K562 (cell line): ENCODE results near the gene IL27RA. TPM values are rescaled to one million over a fixed set of nuclear protein-coding genes. Genes with fewer than 3 reads are reported as not detected.

Source experiments
- ATAC-seq: fragments of 200-7000 bp; cut with Tn5 transposase; 3 replicates; pipeline ENCODE4 v1.9.1; 2020; ENCODE audit warnings: moderate library complexity
- BruUV-seq: library from RNA; stranded (reverse); fragments of 400-500 nt; replicated peaks from 2 replicates; lab custom pipeline; 2021; lab: Mats Ljungman, UMichigan
- CTCF ChIA-PET: fragments of 300-600 bp; formaldehyde crosslinking; extraction: SDS; loops from one replicate; lab custom pipeline; 2021; ENCODE audit warnings: low intra/inter-chr PET ratio; lab: Yijun Ruan, JAX
- POLR2A ChIA-PET: fragments of 300-600, 350-650 bp; sonication (Branson Sonifier 250); formaldehyde crosslinking; extraction: SDS; loops from one replicate; lab custom pipeline; 2021; ENCODE audit warnings: antibody characterized with exemption, inconsistent platforms; lab: Yijun Ruan, JAX
- DNase-seq, 4 experiments: peaks; one replicate each; pipeline versions ENCODE4 v3.0.0 to v3.0.0-alpha.2; 2011 to 2018; ENCODE audit warnings: low spot score in 3 of 4, mixed read lengths in 3 of 4; ENCODE audit errors: extremely low read depth in 1 of 4
- FAIRE-seq: peaks from 2 replicates; lab custom pipeline; 2011; peaks lifted over from hg19 to GRCh38; lab: Jason Lieb, UNC
- H2AFZ ChIP-seq: 2 replicates; pipeline ENCODE4 v1.6.0; 2011; ENCODE audit warnings: low read depth, low read length, control low read depth, inconsistent platforms
- H3K27ac ChIP-seq: fragments of 200-600 bp; 3 replicates; pipeline ENCODE4 v1.8.0; 2011; ENCODE audit warnings: low read depth, mild to moderate bottlenecking, control low read depth, inconsistent platforms, low read length, moderate library complexity, mixed read lengths; ENCODE audit errors: extremely low read depth
- H3K27me3 ChIP-seq, 2 experiments: fragments of 300-600 bp in 1 of 2; 2 replicates in 1 of 2; 3 replicates in 1 of 2; pipeline versions ENCODE4 v1.6.0 to v1.8.0; 2011; ENCODE audit warnings: inconsistent platforms in 2 of 2, low read length in 2 of 2, mild to moderate bottlenecking in 1 of 2, mixed read lengths in 1 of 2, moderate library complexity in 1 of 2; ENCODE audit not compliant: control insufficient read depth in 2 of 2, insufficient read depth in 2 of 2
- H3K36me3 ChIP-seq: fragments of 300-600 bp; 3 replicates; pipeline ENCODE4 v1.8.0; 2011; ENCODE audit warnings: mild to moderate bottlenecking, low read length, inconsistent platforms; ENCODE audit not compliant: control insufficient read depth, insufficient read depth
- H3K4me1 ChIP-seq, 2 experiments: fragments of 200-600 bp in 1 of 2; replicated peaks in 1 of 2; 2 replicates in 1 of 2; 3 replicates in 1 of 2; pipeline versions ENCODE4 v1.5.1 to v1.8.0; 2011; ENCODE audit warnings: inconsistent platforms in 2 of 2, low read length in 2 of 2, mild to moderate bottlenecking in 1 of 2, mixed read lengths in 1 of 2, moderate library complexity in 1 of 2; ENCODE audit not compliant: control insufficient read depth in 2 of 2, insufficient read depth in 2 of 2
- H3K4me2 ChIP-seq: 2 replicates; pipeline ENCODE4 v1.6.1; 2011; ENCODE audit warnings: low read length, control low read depth, inconsistent platforms, mixed read lengths; ENCODE audit not compliant: insufficient read depth
- H3K4me3 ChIP-seq: fragments of 200-600 bp; sonication (generic), shearing (Covaris generic); 2 replicates; pipeline ENCODE4 v1.5.1; 2016; ENCODE audit warnings: control low read depth, inconsistent platforms
- H3K79me2 ChIP-seq: fragments of 200-600 bp; 3 replicates; pipeline ENCODE4 v1.8.0; 2011; ENCODE audit warnings: low read length, inconsistent platforms; ENCODE audit not compliant: control insufficient read depth, insufficient read depth
- H3K9ac ChIP-seq, 2 experiments: 2 replicates each; pipeline versions ENCODE4 v1.6.0 to v1.6.1; 2011; ENCODE audit warnings: low read depth in 2 of 2, low read length in 2 of 2, control low read depth in 1 of 2, inconsistent platforms in 1 of 2, mild to moderate bottlenecking in 1 of 2, mixed read lengths in 1 of 2; ENCODE audit not compliant: insufficient read depth in 1 of 2
- H3K9me1 ChIP-seq: one replicate; pipeline ENCODE4 v1.6.0; 2011; ENCODE audit warnings: inconsistent platforms, mild to moderate bottlenecking, low read length, moderate library complexity; ENCODE audit not compliant: control insufficient read depth, insufficient read depth
- H3K9me3 ChIP-seq: replicated peaks from 2 replicates; pipeline ENCODE4 v1.5.1; 2011; ENCODE audit warnings: low read depth, low read length, inconsistent platforms; ENCODE audit not compliant: control insufficient read depth, insufficient read depth
- H4K20me1 ChIP-seq: replicated peaks from 2 replicates; pipeline ENCODE4 v1.6.1; 2011; ENCODE audit warnings: low read length, inconsistent platforms, mixed read lengths; ENCODE audit not compliant: control insufficient read depth, insufficient read depth
- HDAC2 ChIP-seq: fragments of 450-650 bp; IDR thresholded peaks from 2 replicates; pipeline ENCODE4 v1.6.1; 2016; ENCODE audit warnings: mild to moderate bottlenecking
- HINFP ChIP-seq: fragments of 450-650 bp; conservative IDR thresholded peaks from 2 replicates; pipeline ENCODE4 v1.6.1; 2016; ENCODE audit warnings: missing genetic modification characterization, low read depth, mild to moderate bottlenecking, control low read depth, missing compliant biosample characterization
- ID3 ChIP-seq, 2 experiments: fragments of 250-450 bp in 1 of 2; fragments of 450-650 bp in 1 of 2; sonication (Bioruptor Pico) in 1 of 2; IDR thresholded peaks; 2 replicates each; pipeline versions ENCODE4 v1.6.1 to v1.8.0; 2016 to 2021; ENCODE audit warnings: mild to moderate bottlenecking in 2 of 2, moderate library complexity in 2 of 2, missing compliant biosample characterization in 1 of 2, missing genetic modification characterization in 1 of 2
- MAX ChIP-seq: sonication (generic); formaldehyde crosslinking; IDR thresholded peaks from 2 replicates; pipeline ENCODE4 v1.9.0; 2022; ENCODE audit warnings: mild to moderate bottlenecking, missing genetic modification reagents
- TAF7 ChIP-seq: fragments of 450-650 bp; IDR thresholded peaks from 2 replicates; pipeline ENCODE4 v1.6.1; 2016; ENCODE audit warnings: missing genetic modification characterization, missing compliant biosample characterization
- ZBTB17 ChIP-seq: fragments of 450-650 bp; formaldehyde crosslinking; IDR thresholded peaks from 2 replicates; pipeline ENCODE4 v1.4.0; 2020; ENCODE audit warnings: mild to moderate bottlenecking
- ZNF583 ChIP-seq: fragments of 250-450 bp; sonication (Bioruptor Pico); IDR thresholded peaks from 2 replicates; pipeline ENCODE4 v1.4.0; 2020
- ZNF766 ChIP-seq: fragments of 200-800 bp; sonication (Bioruptor generic); conservative IDR thresholded peaks from 2 replicates; pipeline ENCODE4 v1.6.1; 2016; ENCODE audit warnings: missing genetic modification characterization, missing compliant biosample characterization
- WGBS: fragments of 100-300 bp; shearing (Covaris generic); methylation state at CpG from one replicate; pipeline ENCODE4 v1.1.6; 2016; ENCODE audit warnings: low coverage, mixed read lengths; ENCODE audit not compliant: insufficient coverage; ENCODE audit errors: missing lambda C conversion rate; 5-methylcytosine and 5-hydroxymethylcytosine counted together
- in situ Hi-C: fragments of 300-500 bp; cut with MboI; formaldehyde crosslinking; loops from 4 replicates; pipeline ENCODE4 v1.15.0; 2018; ENCODE audit warnings: inconsistent platforms, mixed read lengths
- intact Hi-C: fragments of 100-400 bp; cut with micrococcal nuclease; formaldehyde crosslinking; loops from 2 replicates; pipeline ENCODE4 v1.14.2; 2022
- polyA plus RNA-seq, 8 experiments: library from polyadenylated mRNA; depleted of rRNA in 4 of 8; stranded (reverse) in 5 of 8; unstranded in 3 of 8; fragments of >200 nt; fragmentation: Nextera tagmentation in 2 of 8; fragmentation: Illumina TruSeq in 1 of 8; extraction: Ambion mirVana in 2 of 8; extraction: Trizol in 1 of 8; gene quantifications; 2 replicates each; pipeline versions ENCODE4 v1.2.1 to v1.2.3, GENCODE V29; 2011 to 2014; ENCODE audit warnings: inconsistent platforms in 1 of 8, missing spikeins in 1 of 8
- total RNA-seq, 7 experiments: library from RNA; depleted of rRNA in 6 of 7; stranded (reverse); fragments of >200 nt in 6 of 7; fragmentation: Illumina TruSeq in 2 of 7; extraction: Trizol in 2 of 7; gene quantifications; 2 replicates each; pipeline versions ENCODE4 v1.2.1 to v1.2.3, GENCODE V29; 2011 to 2021; ENCODE audit warnings: low replicate concordance in 1 of 7
- TF ChIP-seq, protein P1 (sequence below): fragments of 250-450 bp; sonication (Bioruptor Pico); IDR thresholded peaks from 2 replicates; pipeline ENCODE4 v1.5.0; 2020; ENCODE audit warnings: mild to moderate bottlenecking
- TF ChIP-seq, protein P2 (sequence below): IDR thresholded peaks from 2 replicates; pipeline ENCODE4 v1.6.1; 2014; ENCODE audit warnings: antibody characterized with exemption

Gene IL27RA
- total and polyA plus RNA-seq, 9 of the 15 experiments (the other 6 are each of a cell fraction or from before 2014, with no cell fraction given): 1.9 to 15.9 (median 12.0) TPM

DNA sequence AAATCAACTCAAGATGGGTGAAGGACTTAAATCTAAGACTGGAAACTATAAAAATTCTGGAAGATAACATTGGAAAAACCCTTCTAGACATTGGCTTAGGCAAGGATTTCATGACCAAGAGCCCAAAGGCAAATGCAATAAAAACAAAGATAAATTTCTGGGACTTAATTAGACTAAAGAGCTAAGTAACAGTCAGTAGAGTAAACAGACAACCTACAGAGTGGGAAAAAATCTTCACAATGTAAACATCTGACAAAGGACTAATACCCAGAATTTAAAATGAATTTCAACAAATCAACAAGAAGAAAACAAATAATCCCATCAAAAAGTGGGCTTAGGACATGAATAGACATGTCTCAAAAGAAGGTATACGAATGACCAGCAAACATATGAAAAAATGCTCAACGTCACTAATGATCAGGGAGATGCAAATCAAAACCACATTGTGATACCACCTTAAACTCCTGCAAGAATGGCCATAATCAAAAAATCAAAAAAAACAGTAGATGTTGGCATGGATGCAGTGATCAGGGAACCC is 19.1 kb upstream of the IL27RA start:
- H3K4me1 ChIP-seq: peaks cover 17 to 23% of the 10 kb centered on the region in 2 experiments
- intact Hi-C loops (no loop called here), in situ Hi-C loops (no loop called here)
- H3K9me3 ChIP-seq: no peaks in the 10 kb centered on the region
- H3K4me3 ChIP-seq: no peak overlapping the region
- no peak for TF ChIP-seq MAX (CRISPR knock-in tag)
- TF ChIP-seq TAF7 (tag): no peak
- TF ChIP-seq ID3 (CRISPR knock-in tag; IDR thresholded peaks at IDR 0.05): no peak
- TF ChIP-seq ID3 (tag; IDR thresholded peaks at IDR 0.05): no peak
- no peak for TF ChIP-seq HDAC2
- TF ChIP-seq HINFP (tag): no peak
- no peak for TF ChIP-seq ZNF583 (CRISPR knock-in tag)
- TF ChIP-seq, protein P1, sequence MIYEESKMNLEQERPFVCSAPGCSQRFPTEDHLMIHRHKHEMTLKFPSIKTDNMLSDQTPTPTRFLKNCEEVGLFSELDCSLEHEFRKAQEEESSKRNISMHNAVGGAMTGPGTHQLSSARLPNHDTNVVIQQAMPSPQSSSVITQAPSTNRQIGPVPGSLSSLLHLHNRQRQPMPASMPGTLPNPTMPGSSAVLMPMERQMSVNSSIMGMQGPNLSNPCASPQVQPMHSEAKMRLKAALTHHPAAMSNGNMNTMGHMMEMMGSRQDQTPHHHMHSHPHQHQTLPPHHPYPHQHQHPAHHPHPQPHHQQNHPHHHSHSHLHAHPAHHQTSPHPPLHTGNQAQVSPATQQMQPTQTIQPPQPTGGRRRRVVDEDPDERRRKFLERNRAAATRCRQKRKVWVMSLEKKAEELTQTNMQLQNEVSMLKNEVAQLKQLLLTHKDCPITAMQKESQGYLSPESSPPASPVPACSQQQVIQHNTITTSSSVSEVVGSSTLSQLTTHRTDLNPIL (CRISPR knock-in tag): no peak
- TF ChIP-seq ZBTB17 (CRISPR knock-in tag): no peak
- no peak for TF ChIP-seq ZNF766
- TF ChIP-seq, protein P2, sequence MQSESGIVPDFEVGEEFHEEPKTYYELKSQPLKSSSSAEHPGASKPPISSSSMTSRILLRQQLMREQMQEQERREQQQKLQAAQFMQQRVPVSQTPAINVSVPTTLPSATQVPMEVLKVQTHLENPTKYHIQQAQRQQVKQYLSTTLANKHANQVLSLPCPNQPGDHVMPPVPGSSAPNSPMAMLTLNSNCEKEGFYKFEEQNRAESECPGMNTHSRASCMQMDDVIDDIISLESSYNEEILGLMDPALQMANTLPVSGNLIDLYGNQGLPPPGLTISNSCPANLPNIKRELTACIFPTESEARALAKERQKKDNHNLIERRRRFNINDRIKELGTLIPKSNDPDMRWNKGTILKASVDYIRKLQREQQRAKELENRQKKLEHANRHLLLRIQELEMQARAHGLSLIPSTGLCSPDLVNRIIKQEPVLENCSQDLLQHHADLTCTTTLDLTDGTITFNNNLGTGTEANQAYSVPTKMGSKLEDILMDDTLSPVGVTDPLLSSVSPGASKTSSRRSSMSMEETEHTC: no peak
- DNase-seq: no peak
- no peaks in the 10 kb centered on the region for H3K79me2 ChIP-seq
- H3K27ac ChIP-seq: no peak overlapping the region
- BruUV-seq: no TSS peak
- no peak for ATAC-seq
- no peaks in the 10 kb centered on the region for H3K9me1 ChIP-seq
- ChIA-PET CTCF (no interaction called here), POLR2A (interaction anchor here (0.9 kb wide), 1 partner anchor 9 kb away, joined by 4 read pairs; no protein-coding TSS in a partner anchor)
- H3K27me3 ChIP-seq: no peaks in the 10 kb centered on the region
- no peak for FAIRE-seq
- no peaks in the 10 kb centered on the region for H4K20me1 ChIP-seq
- no peak overlapping the region for H2AFZ ChIP-seq
- H3K9ac ChIP-seq: no peak overlapping the region
- 50% methylated on average over 2 of the region's 2 CpGs for WGBS
- H3K36me3 ChIP-seq: no peaks in the 10 kb centered on the region
- H3K4me2 ChIP-seq: no peak overlapping the region
